HG03045 (cell line): ENCODE results near the gene KSR1.
A peak's percentile ranks its signal among the peaks of the same experiment; 100 is the strongest.
"Not testable (repeated sequence)": the region's sequence is repeated elsewhere in the genome, so short reads cannot be mapped to it uniquely, and the experiment has no call there.

Experiments used
- ATAC-seq: cut with Tn5 transposase; IDR thresholded peaks from one replicate; pipeline ENCODE4 v1.9.1; 2021; ENCODE audit warnings: mild to moderate bottlenecking, moderate library complexity; ENCODE audit not compliant: unreplicated experiment

Gene KSR1

DNA sequence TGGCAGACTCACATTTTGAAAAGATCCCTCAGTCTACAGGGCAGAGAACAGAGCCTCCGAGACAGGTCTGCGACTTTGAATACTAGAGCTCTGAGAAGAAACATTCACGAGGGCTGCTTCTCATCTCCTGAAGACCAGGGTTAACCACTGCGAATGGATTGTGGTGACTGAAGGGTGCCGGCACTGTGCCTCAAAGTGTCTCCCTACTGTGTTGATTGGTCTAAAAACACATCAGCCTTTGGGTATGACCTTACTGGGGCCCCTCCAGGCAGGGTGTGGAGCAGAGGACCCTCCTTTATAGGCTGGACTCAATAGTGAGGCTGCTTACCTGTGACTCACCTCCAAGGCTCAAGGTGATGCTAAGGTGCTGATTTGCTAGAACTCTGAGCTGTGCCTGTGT is 172.1 kb downstream of the KSR1 start:
- ATAC-seq: no peak

DNA sequence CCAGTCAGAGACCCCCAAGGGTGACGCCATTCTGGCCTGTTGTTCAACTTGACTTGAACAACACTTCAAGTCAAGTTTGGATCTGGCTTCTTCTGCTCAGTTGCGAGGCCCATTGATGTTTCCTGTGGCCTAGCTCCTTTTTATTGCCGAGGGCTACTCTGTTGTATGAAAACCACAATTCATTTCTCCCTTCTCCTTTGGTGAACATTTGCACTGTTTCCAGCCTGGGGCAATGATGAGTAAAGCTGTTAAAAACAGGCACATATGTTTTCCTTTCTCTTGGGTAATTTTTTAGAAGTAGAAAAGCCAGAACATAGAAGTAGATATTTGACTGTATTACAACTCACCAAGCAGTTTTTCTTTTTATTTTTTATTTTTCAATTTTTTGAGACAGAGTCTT is 173.0 kb downstream of the KSR1 start:
- ATAC-seq: not testable (repeated sequence)

DNA sequence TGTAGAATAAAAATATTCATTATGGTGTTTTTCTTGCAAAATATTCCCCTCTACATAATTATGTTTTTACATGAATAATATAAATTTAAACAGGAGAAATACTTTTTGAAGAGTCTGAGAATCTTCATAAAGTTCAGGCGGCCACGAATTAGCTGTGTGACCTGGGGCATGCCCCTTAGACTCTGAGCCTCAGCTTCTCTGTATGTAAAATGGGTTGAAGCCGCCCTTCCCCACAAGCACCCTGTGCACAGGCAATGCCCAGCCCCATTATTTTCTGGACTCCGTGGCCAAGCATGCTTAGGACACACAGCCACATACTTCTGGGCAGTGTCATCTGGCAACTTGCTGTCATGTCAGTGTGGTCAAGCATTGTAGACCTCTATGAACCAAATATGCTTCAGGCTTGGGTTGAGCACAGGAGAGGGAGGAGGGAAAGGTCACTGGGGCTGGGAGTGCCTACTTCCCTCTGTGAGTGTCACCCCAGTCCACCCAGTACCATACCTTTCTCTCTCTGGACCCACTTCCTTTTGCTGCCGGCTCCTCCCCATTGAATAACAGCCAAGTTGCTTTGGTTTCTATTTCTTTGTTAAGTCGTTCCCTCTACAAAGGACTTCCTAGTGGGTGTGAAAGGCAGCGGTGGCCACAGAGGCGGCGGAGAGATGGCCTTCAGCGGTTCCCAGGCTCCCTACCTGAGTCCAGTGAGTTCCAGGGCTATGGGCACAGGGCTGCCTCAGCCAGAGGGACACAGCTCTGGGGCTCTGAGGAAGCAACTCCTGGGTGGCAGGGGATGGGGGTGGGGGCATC is 174.6 kb downstream of the KSR1 start, which contains the start of gene LGALS9:
Gene LGALS9 (plus strand): TSS at position 582 of the 804 bp plus-strand sequence. CDS start 78 bp downstream, at position 660.
- peak; percentile 45 for ATAC-seq

GRCh38 chr17:27631411-27631760 is 175.1 kb downstream of the KSR1 start:
- peak; percentile 41 for ATAC-seq

GRCh38 chr17:27631897-27632725 is 175.9 kb downstream of the KSR1 start:
- no peak for ATAC-seq

- ATAC-seq: not testable (repeated sequence)
Measured at GRCh38 chr17:27632766-27633165, 176.5 kb downstream of the KSR1 start.

GRCh38 chr17:27633312-27634025 is 177.2 kb downstream of the KSR1 start:
- no peak for ATAC-seq

DNA sequence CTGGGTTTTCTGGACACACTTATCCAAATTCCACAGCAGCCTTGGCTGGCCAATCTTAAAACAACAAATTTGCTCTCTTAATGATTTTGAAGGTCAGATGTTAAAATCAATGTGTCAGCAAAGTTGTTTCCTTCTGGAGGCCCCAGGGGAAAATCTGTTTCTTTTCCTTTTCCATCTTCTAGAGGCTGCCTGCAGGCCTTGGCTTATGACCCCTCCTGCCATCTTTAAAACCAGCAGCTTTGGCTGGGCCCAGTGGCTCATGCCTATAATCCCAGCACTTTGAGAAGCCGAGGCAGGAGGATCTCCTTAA is 177.7 kb downstream of the KSR1 start:
- no peak for ATAC-seq

DNA sequence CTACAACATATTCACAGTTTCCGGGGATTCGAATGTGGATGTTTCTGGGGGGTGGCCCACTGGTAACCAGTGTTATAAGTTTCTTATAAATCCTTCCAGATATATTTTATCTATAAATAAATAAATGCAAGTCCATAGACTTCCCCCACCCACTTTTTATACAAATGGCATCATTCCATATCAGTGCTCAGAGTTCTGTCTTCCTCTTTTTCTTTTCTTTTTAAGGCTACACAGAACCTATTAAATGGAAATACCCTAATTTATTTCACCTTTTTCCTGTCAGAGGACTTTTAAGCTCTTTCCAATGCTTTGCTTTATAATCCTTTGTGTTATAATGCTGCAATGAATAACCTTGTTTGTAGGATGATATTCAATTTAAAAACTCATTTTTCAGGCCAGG is 178.5 kb downstream of the KSR1 start:
- no peak for ATAC-seq

DNA sequence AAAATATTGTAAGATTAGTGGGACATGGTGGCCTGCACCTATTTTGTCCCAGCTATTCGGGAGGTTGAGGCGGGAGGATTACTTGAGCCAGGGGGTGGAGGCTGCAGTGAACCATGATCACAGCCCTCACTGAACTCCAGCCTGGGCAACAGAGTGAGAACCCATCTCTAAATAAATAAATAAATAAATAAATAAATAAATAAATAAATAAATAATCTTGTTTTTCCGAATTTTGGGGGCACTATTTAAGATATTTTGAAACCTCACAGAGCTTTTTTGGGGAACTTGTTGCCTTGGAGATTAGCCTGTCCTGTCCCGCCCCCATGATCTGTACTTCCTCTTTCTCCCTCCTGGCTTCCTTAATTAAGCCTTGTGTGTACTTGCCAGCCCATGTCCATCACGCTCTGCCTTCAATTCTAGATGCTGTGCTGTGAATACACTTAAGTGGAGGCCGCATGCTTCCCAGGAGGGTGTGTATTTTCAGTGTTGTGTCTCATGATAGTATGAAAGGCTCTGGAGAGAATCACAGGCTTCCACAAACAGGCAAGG is 179.1 kb downstream of the KSR1 start:
- no peak for ATAC-seq

DNA sequence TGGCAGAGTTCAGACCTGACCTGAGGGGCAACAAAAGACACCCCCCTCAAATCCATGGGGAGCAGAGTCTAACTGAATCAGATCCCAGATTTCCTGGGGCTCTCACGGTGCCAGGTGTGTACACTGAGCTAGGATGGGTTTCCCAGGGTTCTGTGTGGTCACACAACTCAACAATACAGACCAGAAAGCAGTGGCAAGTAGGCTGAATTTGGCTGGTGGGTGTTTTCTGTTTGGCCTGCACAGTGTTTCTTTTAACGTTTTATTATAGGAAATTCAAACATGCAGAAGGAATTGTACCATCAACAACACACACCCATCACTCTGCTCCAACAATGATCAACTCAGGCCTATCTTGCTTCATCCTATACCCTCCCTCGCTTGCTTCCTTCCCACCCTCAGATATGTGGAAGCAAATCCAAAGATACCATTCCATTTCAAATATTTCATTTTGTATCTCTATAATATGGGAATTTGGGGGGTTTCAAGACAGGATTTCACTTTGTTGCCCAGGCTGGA is 179.8 kb downstream of the KSR1 start:
- not testable (repeated sequence) for ATAC-seq

DNA sequence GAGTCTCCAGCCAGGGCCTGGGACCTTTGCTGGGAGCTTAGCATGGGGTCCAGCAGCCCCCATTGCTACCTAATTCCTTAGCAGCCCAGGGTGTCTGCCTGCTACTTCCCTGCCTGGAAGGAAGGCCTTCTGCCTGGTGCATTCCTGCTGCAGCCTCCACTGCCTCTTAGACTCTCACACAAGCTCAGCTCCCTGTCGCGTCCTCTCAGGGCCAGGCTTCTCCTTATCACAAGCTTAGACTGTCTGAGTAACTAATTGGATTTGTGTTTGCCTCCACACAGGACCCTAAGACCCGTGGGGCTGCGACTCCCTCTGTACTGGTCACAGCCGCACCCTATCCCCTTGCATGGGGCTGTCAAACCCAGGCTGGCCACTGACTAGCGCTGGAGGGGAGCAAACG is 181.6 kb downstream of the KSR1 start:
- not testable (repeated sequence) for ATAC-seq

DNA sequence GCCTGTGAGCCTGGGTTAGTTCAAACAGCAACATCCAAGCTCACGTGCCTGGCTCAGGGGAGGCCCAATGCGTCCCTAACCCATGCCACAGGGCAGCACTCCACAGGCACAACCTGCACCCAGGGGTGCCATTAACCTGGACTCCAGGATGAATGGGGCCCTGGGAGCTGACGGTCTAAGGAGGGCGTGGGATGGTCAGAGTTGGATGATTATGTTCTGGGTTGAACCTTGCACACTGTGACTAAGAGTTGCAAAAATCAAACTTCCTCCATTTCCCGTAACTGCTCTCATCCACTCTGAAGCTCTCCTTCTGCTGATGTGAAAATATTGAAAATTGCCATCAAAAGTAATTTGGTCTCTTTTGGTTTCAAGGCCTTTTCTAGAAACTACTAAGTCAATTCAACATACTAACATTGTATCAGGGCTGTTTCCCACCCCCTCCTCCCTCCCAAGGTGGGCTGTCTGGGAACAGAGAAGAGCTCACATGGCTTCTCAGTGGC is 182.2 kb downstream of the KSR1 start:
- ATAC-seq: not testable (repeated sequence)

DNA sequence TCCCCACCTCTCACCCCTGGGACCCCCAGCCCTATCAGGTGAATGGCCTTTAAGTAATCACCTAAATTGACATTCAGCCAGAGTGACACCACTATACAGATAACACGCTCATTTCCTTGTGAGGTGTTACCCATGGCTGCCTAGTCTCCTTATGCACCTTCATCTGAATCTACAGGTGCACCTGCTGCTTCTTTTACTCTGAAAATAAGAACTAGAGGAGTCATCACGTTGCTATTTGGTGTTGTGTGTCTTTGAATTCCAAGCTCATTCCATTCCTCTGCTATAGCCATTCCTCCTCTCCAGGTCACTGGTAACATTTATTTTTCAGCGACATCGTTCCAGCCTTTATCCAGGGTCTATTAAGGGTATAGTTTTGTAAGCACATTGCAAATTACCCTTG is 184.5 kb downstream of the KSR1 start:
- ATAC-seq: no peak

GRCh38 chr17:27644586-27644985 is 188.3 kb downstream of the KSR1 start:
- ATAC-seq: no peak

DNA sequence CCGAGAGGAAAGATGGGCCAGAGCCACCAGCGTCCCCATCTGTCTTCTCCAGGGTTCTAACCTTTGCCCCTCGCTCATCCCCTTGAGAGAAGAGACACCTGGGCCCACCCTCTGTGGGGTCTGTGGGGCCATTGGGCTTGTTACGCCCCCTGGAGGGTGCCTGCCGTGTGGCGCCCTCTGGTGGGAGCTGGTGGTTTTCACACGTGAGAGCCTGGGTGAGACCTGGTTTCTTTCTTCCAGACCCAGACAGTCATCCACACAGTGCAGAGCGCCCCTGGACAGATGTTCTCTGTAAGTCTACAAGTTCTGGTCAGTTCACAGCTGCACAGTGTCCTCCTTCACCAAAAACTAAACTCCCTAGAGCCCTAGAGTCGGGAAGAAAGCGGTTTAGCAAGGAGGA is 189.4 kb downstream of the KSR1 start:
- not testable (repeated sequence) for ATAC-seq

DNA sequence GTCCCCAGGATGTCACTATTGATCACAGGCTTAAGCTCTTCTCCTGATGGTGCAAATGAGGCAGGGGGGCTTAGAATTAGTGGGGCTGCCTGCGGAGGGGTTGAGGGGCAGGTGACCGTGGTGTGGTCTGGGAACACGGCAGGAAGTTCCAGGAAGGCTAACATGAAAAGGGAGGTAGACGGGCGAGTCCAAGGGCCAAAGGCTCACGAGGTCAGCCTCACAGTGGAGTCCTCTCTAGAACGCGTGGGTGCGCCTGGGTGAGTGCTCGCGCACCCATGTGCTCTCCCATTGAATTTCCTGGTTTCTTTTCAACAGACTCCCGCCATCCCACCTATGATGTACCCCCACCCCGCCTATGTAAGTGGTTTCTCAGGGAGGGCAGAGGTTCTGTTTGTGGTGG is 190.0 kb downstream of the KSR1 start:
- ATAC-seq: no peak

DNA sequence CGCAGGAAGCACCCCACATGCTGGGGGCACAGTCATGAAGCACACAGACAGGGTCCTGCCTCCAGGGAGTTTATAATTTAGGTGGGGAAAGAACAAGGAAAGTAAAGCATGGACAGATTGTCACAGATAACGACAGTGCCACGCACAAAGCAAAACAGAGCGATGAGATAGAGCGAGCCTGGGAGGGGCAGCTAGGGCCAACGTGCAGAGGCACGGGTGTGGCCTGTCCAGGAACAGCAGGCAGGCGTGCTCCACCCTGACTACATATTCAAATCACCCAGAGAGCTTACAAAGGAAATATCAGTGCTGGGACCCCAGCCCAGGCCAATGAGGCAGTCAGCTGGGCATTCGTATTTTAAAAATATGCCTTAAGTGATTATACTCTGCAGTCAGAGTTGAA is 191.5 kb downstream of the KSR1 start:
- ATAC-seq: no peak

DNA sequence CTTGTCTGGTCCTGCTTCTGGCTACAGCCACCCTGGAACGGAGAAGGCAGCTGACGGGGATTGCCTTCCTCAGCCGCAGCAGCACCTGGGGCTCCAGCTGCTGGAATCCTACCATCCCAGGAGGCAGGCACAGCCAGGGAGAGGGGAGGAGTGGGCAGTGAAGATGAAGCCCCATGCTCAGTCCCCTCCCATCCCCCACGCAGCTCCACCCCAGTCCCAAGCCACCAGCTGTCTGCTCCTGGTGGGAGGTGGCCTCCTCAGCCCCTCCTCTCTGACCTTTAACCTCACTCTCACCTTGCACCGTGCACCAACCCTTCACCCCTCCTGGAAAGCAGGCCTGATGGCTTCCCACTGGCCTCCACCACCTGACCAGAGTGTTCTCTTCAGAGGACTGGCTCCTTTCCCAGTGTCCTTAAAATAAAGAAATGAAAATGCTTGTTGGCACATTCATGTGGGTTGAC is 192.9 kb downstream of the KSR1 start:
- ATAC-seq: not testable (repeated sequence)

GRCh38 chr17:27649929-27650328 is 193.7 kb downstream of the KSR1 start:
- no peak for ATAC-seq

GRCh38 chr17:27650836-27651235 is 194.6 kb downstream of the KSR1 start:
- no peak for ATAC-seq
